ENCODE measurements around the gene SRP9.

The SRP9 gene

DNA sequence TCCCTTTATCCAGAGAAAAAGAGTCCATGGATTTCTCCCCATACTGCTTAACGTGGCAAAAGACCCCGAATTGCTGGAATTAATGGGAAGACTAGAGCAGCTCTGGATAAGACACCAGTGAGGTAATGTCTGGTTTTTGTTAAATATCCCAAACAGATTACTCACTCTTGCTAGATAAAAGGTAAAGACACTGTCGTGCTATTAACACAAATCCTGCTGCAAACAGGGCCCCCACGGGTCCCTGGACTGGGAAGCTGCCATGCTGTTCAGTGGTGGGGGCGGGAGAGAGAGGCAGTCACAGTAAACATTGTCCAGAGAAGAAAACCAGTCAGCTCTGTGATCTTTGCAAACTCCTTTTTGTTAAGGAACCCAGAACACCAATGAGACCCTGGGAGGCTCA lies 15.2 kb upstream of the SRP9 start:
- H3K4me3 ChIP-seq (replicated peaks in 1 of 2; ENCODE audit: low read depth in 2 of 2, low read length in 2 of 2): no peak overlapping the region
- peak in 1 of 2 donors; percentile 57 for DNase-seq (ENCODE audit: low read depth in 2 of 2)
- no peak for TF ChIP-seq CTCF (IDR thresholded peaks at IDR 0.05; ENCODE audit: low read depth, low read length)

DNA sequence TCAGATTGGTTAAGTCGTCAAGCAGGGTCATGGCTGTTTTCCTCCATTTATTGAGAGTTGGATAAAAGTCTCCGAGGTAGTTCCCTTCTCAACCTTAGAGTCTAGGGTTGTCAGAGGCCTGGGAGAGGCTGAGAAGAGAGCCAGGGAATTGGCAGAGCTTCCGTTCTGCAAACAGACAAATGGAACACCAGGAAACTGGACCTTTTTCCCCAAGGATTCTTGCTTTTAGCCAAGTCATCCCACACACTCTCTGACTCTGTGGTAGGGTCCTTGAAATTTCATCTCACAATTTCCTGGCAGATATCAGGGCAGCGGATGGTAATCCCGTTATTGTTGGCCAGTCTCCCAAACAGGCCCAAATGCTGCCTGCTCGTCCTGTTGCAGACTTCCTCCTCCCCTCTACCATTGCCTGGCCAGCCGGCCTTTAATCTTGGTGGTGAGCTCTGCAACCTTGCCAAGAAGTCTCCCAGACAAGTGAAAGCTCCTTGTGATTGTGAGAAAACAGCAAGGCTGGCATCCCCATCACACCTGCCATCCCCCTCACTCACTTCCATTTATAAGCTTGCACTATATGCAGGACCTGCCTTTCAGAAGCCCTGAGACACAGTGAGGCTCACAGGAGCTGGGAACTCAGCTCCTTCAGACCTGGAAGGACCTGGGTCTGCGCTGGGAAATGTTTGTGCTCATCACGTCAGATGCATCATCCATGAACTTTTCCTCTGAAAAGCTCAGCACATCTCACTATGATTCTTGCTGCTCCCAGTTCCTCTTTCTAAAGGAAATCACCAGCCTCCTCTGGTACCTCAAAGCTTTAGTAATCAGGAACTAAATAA lies 13.7 kb upstream of the SRP9 start:
- no peak overlapping the region for H3K4me3 ChIP-seq (replicated peaks in 1 of 2; ENCODE audit: low read depth in 2 of 2, low read length in 2 of 2)
- no peak for TF ChIP-seq CTCF (IDR thresholded peaks at IDR 0.05; ENCODE audit: low read depth, low read length)
- DNase-seq (ENCODE audit: low read depth in 2 of 2): peak; percentile 65 to 93

DNA sequence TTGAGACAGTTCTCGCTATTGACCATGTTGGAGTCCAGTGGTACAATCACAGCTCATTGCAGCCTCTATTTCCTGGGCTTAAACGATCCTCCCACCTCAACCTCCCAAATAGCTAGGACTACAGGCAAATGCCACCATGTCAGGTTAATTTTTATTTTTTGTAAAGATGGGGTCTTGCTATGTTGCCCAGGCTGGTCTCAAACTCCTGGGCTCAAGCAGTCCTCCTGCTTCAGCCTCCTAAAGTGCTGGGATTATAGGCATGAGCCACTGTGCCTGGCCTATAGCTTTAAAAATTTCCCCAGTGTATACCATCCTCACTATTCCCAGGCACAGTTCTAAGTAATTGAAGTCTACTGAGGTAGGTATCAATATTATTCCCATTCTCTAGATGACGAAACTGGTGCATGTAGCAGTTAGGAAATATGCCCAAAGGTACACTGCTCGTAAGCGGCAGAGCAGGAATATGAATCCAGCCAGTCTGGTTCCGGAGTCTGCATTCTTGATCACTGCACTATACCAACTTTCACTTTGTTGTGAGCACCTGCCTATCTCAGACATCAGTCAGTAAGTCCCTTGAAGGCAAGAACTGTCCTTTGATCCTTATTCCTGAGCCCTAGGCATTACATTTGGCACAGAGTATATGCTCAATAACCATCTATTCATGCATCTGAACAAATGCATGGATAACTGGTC lies 11.5 kb upstream of the SRP9 start:
- no peak for DNase-seq (ENCODE audit: low read depth in 2 of 2)
- no peak overlapping the region for H3K4me3 ChIP-seq (replicated peaks in 1 of 2; ENCODE audit: low read depth in 2 of 2, low read length in 2 of 2)
- TF ChIP-seq CTCF (IDR thresholded peaks at IDR 0.05; ENCODE audit: low read depth, low read length): no peak

DNA sequence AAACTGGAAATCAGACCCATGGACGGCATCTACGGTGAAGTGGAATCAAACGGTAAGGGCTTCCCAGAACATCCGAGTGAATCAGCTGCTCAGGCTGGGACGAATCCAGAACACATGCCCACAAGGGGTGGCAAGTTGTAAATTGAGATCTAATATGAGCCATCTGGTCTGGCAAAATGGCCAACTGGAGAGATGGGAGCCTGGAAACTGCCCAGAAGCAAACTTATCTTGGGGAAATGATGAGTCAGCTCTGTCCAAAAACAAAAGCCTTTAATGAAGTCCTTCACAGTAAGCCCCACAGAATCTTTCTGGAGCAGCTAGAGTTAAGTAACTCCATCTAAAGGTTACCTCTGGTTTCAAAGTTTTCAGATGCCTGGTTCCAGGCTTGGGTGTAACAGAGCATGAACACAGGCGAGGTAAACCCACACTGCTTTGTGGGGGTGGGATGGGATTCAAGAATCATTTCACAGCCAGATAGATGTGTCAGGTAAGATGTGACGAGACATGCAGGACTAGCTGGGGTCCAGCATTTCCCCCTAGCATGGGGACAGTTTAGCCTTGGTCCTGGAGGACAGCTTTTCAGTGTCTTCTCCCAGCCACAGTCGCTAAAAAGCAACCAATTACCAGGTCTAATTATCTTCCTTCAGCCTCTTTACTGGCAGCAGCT lies 10.5 kb upstream of the SRP9 start:
- H3K4me3 ChIP-seq (replicated peaks in 1 of 2; ENCODE audit: low read depth in 2 of 2, low read length in 2 of 2): no peak overlapping the region
- DNase-seq (ENCODE audit: low read depth in 2 of 2): peak; percentile 91 to 98
- no peak for TF ChIP-seq CTCF (IDR thresholded peaks at IDR 0.05; ENCODE audit: low read depth, low read length)

DNA sequence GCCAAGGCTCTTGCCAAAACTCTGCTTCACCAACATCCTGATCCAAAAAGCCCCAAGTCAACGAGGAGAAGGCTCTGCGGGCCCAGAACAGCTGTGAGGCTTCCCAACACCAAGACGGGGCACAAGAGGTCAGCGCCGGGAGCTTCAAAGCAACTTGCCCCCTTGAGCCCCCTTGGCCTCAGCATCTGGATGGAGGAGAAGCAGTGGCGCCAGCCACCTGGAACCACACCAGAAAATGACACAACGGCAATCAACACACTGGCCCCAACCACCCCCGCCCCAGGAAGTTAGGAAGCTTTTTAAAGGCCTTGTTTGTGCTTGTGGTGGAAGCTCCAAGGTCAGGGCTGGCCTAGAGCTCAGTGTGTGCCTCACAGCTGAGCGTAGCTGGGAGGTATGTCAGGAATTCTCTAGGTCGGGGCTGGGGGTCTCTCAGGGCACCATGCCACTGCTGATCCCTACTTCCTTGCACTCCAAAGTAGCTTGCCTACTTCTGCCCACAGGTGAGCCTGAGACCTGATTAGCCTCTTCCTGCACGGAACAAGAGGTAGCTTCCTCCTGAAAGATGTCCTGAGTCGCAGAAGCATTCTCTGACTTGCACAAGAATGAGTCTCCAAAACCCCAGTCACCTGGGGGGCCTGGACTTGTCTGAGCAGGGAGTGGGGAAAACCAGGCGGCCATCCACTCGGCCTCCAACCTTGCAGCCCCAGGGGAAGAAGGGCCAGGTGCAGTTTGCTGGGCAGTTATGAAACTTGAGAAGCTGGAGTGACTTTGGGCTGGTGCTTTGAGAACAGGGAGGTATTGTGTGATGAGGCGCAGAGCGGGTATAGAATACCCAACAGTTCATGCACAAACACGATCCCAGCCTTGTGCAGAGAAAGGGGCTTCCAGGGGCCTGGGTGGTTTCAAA lies 9.7 kb upstream of the SRP9 start:
- DNase-seq (ENCODE audit: low read depth in 2 of 2): peak; percentile 59 to 95
- H3K4me3 ChIP-seq (replicated peaks in 1 of 2; ENCODE audit: low read depth in 2 of 2, low read length in 2 of 2): no peak overlapping the region
- no peak for TF ChIP-seq CTCF (IDR thresholded peaks at IDR 0.05; ENCODE audit: low read depth, low read length)

Data from cardiac fibroblast (primary cell).